HTR-8/SVneo (cell line): ENCODE results near the gene WDR20.

ENCODE experiments used
- DNase-seq: peaks from one replicate; pipeline ENCODE4 v3.0.0; 2011; ENCODE audit warnings: low spot score, mixed read lengths; ENCODE audit not compliant: insufficient read length
- FAIRE-seq: peaks from 2 replicates; lab custom pipeline; 2011; peaks lifted over from hg19 to GRCh38; lab: Jason Lieb, UNC

WDR20 gene

GRCh38 chr14:102213984-102214658 lies 74.4 kb downstream of the WDR20 start:
- no peak for DNase-seq

GRCh38 chr14:102215071-102215470 lies 75.4 kb downstream of the WDR20 start:
- DNase-seq (no peak), FAIRE-seq (no peak)

More at GRCh38 chr14:102213984-102214658, 74.4 kb downstream of the WDR20 start:
- FAIRE-seq = no peak

- DNase-seq = no peak
- no peak for FAIRE-seq
These were observed 76.0 kb downstream of the WDR20 start for GRCh38 chr14:102215576-102216250.

GRCh38 chr14:102217399-102217798 lies 77.7 kb downstream of the WDR20 start:
- DNase-seq (no peak), FAIRE-seq (no peak)

GRCh38 chr14:102217987-102218421 lies 78.3 kb downstream of the WDR20 start:
- no peak for FAIRE-seq
- no peak for DNase-seq

GRCh38 chr14:102218688-102219087 lies 79.0 kb downstream of the WDR20 start:
- FAIRE-seq = no peak
- DNase-seq = no peak

GRCh38 chr14:102219316-102219715 lies 79.6 kb downstream of the WDR20 start:
- no peak for FAIRE-seq
- no peak for DNase-seq

- DNase-seq (no peak), FAIRE-seq (no peak)
These were observed 80.3 kb downstream of the WDR20 start for GRCh38 chr14:102220031-102220430.

GRCh38 chr14:102221026-102221425 lies 81.3 kb downstream of the WDR20 start:
- FAIRE-seq (peak; percentile 51), DNase-seq (peak; percentile 30)

GRCh38 chr14:102222009-102222575 lies 82.4 kb downstream of the WDR20 start:
- DNase-seq (no peak), FAIRE-seq (no peak)

GRCh38 chr14:102222751-102223150 lies 83.1 kb downstream of the WDR20 start:
- no peak for FAIRE-seq
- DNase-seq = no peak

GRCh38 chr14:102223682-102224081 lies 84.0 kb downstream of the WDR20 start:
- no peak for FAIRE-seq

GRCh38 chr14:102225386-102225785 lies 85.7 kb downstream of the WDR20 start:
- FAIRE-seq = no peak

More at GRCh38 chr14:102223682-102224081, 84.0 kb downstream of the WDR20 start:
- DNase-seq = no peak

GRCh38 chr14:102225936-102226335 lies 86.2 kb downstream of the WDR20 start:
- FAIRE-seq (no peak), DNase-seq (no peak)

More at GRCh38 chr14:102225386-102225785, 85.7 kb downstream of the WDR20 start:
- no peak for DNase-seq

GRCh38 chr14:102226356-102227125 lies 86.8 kb downstream of the WDR20 start:
- no peak for DNase-seq

GRCh38 chr14:102227184-102227964 lies 87.7 kb downstream of the WDR20 start:
- FAIRE-seq = no peak
- DNase-seq = no peak

More at GRCh38 chr14:102226356-102227125, 86.8 kb downstream of the WDR20 start:
- no peak for FAIRE-seq

- DNase-seq (no peak), FAIRE-seq (no peak)
These were observed 89.5 kb downstream of the WDR20 start for GRCh38 chr14:102229071-102229738.

GRCh38 chr14:102229739-102230092 lies 90.0 kb downstream of the WDR20 start:
- DNase-seq = no peak
- FAIRE-seq = no peak

- FAIRE-seq = no peak
- DNase-seq = no peak
These were observed 90.9 kb downstream of the WDR20 start for GRCh38 chr14:102230481-102231210.
